Large intestine (tissue), 3 donors: Measurements from ENCODE around the gene ZNF836. TPM values are rescaled to one million over a fixed set of nuclear protein-coding genes. Genes with fewer than 3 reads are reported as not detected.
A peak's percentile ranks its signal among the peaks of the same experiment; 100 is the strongest.

Experiments
- DNase-seq, 2 donors: peaks; one replicate each; pipeline versions ENCODE4 v3.0.0 to v3.0.0-alpha.2; 2013
- H3K27ac ChIP-seq: one replicate; pipeline ENCODE4 v1.5.1; 2013; ENCODE audit warnings: low read length
- H3K27me3 ChIP-seq: 2 replicates; pipeline ENCODE4 v1.6.1; 2013; ENCODE audit warnings: low read length; ENCODE audit not compliant: control insufficient read depth, insufficient read depth
- H3K36me3 ChIP-seq: 2 replicates; pipeline ENCODE4 v1.6.1; 2013; ENCODE audit warnings: low read length; ENCODE audit not compliant: control insufficient read depth, insufficient read depth
- H3K4me1 ChIP-seq: one replicate; pipeline ENCODE4 v1.6.1; 2013; ENCODE audit warnings: low read length; ENCODE audit not compliant: control insufficient read depth, insufficient read depth
- H3K4me3 ChIP-seq: one replicate; pipeline ENCODE4 v1.5.1; 2013; ENCODE audit warnings: low read length
- H3K9me3 ChIP-seq: one replicate; pipeline ENCODE4 v1.6.1; 2013; ENCODE audit warnings: mild to moderate bottlenecking, low read depth, low read length, moderate library complexity; ENCODE audit not compliant: control insufficient read depth
- WGBS: methylation state at CpG from one replicate; pipeline ENCODE4 v1.1.5; 2013; ENCODE audit warnings: low lambda C conversion rate; ENCODE audit not compliant: insufficient coverage; 5-methylcytosine and 5-hydroxymethylcytosine counted together
- polyA plus RNA-seq: library from polyadenylated mRNA; unstranded; fragments of 120-200 nt; gene quantifications from one replicate; pipeline ENCODE4 v1.2.1, GENCODE V29; 2013

ZNF836 gene
- polyA plus RNA-seq, 1 donor = 11.6 TPM

DNA sequence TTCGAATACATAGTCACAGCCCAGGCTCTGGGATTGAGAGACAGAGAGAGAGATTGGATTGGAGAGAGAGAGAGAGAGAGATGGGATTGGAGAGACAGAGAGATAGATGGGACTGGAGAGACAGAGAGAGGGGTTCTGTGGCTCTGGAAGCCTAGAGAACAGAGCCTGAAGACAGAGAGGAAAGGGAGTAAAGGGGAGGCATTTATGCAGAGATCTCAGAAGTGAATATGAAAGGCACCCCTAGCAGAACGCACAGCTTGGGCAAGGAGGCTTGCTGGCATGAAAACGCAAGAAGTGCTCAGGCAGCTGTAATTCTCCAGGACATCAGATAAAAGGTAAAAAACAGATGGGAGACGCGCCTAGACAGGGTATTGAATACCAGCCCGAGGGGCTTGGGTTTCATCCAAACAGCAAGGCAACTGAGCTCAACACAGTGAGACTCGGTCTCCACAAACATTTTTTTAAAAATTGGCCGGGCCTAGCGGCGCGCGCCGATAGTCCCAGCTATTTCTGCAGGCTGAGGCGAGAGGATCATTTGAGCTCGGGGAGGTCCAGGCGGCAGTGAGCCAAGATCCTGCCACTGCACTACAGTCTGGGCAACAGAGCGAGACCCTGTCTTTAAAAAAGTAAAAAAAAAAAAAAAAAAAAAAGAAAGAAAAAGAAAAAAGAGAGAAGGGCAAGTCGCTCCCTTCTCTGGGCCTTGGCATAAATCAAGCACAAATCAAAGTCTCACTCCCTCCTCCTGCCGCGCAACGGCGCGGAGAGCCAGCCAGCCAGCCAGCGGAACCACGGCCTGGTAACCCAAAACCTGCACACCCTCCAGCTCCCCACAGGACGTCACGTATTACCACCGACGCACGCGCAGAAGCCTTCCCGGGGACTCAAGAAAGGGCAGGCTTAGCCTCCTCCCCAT is 17.7 kb upstream of the ZNF836 start:
- no peaks in the 10 kb centered on the region for H3K27me3 ChIP-seq
- H3K4me3 ChIP-seq = peak overlapping the region; percentile 60
- WGBS = 42% methylated on average over 1 of the region's 32 CpGs
- peaks cover 17% of the 10 kb centered on the region for H3K4me1 ChIP-seq
- H3K36me3 ChIP-seq = peaks cover 6% of the 10 kb centered on the region
- no peaks in the 10 kb centered on the region for H3K9me3 ChIP-seq
- peak overlapping the region; percentile 83 for H3K27ac ChIP-seq
- no peak for DNase-seq

DNA sequence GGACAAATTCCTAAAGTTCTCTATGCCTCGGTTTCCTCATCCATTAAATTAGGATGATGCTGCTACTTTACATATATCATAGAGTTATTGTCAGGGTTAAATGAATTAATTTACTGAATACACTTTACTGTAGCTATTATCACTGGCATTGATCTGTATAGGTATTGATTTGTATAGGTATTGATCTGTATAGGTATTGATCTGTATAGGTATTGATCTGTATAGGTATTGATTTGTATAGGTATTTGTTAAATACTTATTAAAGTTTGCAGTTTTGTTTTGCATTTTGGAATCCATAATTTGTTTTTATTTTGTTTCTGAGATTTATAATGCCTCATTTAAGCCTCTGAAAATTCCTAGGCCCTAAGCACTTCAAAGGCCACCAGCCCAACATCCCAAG is 16.0 kb upstream of the ZNF836 start:
- no peak overlapping the region for H3K4me3 ChIP-seq
- no peaks in the 10 kb centered on the region for H3K9me3 ChIP-seq
- H3K4me1 ChIP-seq = peaks cover 17% of the 10 kb centered on the region
- no peaks in the 10 kb centered on the region for H3K36me3 ChIP-seq
- H3K27ac ChIP-seq = no peak overlapping the region
- no peak for DNase-seq
- no CpG with 5 or more reads among the region's 1 CpG for WGBS
- no peaks in the 10 kb centered on the region for H3K27me3 ChIP-seq

DNA sequence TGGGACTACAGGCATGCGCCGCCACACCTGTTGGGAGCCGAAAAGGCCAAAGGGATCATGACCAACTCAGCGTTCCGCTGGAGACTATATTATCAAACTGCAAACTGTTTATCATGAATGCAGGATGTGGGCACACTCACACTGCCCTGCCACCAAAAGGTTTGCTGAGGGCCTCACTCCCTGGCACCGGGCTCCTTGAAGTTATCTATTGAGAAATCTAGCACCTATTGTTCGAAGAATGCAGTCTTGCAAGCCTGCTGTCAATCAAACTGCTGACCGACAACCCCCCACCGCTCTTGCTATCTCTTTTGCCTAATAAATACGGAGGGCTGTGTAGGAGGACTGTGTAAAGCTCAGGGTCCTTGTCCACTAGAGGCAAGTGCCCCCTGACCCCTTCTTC is 5.2 kb upstream of the ZNF836 start:
- Histone ChIP-seq H3K4me3 (no peak overlapping the region), H3K27me3 (no peaks in the 10 kb centered on the region), H3K36me3 (no peaks in the 10 kb centered on the region), H3K27ac (no peak overlapping the region), H3K4me1 (no peaks in the 10 kb centered on the region), H3K9me3 (no peaks in the 10 kb centered on the region)
- no peak for DNase-seq
- no CpG with 5 or more reads among the region's 10 CpGs for WGBS

DNA sequence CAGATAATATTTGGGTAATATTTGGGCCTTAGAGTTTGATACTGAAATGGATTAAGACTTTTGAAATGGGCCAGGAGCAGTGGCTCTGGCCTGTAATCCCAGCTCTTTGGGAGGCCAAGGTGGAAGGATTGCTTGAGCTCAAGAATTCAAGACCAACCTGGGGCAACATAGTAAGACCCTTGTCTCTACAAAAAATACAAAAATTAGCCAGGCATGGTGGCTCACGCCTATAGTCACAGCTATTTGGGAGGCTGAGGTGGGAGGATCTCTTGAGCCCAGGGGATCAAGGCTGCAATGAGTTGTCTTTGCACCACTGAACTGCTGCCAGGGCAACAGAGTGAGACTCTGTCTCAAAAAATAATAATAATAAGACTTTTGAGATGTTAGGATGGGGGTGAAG is 926 bp upstream of the ZNF836 start:
- H3K4me3 ChIP-seq = no peak overlapping the region

DNA sequence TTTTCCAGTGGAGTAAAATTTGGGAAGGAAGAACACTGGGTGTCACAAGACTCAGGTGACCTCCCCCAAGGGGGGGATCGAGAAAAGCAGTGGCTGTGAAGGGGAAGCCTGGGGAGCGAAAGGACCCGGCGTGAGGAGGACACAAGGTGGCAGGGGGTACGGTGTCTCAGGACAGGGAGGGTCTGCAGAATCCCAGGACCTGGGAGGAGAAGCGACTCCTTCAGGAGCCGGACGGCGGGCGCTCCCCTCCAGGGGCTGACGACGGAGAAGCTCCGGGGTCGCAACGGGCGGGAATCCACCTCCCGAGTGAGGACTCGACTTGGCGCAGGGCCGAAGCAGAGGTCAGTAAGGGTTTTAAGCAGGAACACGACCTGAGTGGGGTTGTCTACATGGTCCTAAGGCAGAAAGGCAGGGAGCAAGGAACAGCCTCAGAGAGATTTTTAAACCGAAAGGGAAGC is 529 bp downstream of the ZNF836 start:
- no peak for DNase-seq
- Histone ChIP-seq H3K4me1 (no peaks in the 10 kb centered on the region), H3K27ac (peak overlapping the region; percentile 71), H3K9me3 (no peaks in the 10 kb centered on the region), H3K4me3 (peak overlapping the region; percentile 77), H3K36me3 (peaks cover 18% of the 10 kb centered on the region), H3K27me3 (no peaks in the 10 kb centered on the region)
- WGBS = 0% methylated on average over 1 of the region's 22 CpGs

More for the DNA sequence above, 926 bp upstream of the ZNF836 start:
- Histone ChIP-seq H3K9me3 (no peaks in the 10 kb centered on the region), H3K36me3 (peaks cover 12% of the 10 kb centered on the region), H3K27ac (no peak overlapping the region), H3K4me1 (no peaks in the 10 kb centered on the region), H3K27me3 (no peaks in the 10 kb centered on the region)
- no peak for DNase-seq
- no CpG with 5 or more reads among the region's 1 CpG for WGBS

DNA sequence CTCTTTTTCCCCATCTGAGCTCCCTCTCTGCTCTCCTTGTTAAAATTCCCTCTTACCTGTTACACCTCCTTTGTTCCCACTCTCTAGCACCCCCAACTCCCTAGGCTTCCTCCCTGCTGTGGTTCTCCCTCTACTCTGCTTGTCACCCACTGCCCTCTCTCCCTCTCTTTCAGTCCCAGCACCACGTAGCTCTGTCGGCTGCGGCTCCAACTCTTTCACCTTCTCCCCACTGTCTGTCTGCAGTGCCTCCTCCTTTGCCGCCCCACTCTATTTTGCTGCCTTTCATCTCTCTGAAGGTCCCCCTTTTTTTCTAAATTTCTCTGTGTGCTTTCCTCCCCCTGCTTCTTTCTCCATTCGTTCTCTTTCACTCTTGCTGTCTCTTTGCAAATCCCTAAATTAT is 1.1 kb downstream of the ZNF836 start:
- H3K4me3 ChIP-seq = peak overlapping the region; percentile 77
- peaks cover 22% of the 10 kb centered on the region for H3K36me3 ChIP-seq
- H3K27ac ChIP-seq = peak overlapping the region; percentile 71
- DNase-seq = no peak
- WGBS = 7% methylated on average over 3 of the region's 5 CpGs
- no peaks in the 10 kb centered on the region for H3K4me1 ChIP-seq
- H3K9me3 ChIP-seq = no peaks in the 10 kb centered on the region
- H3K27me3 ChIP-seq = no peaks in the 10 kb centered on the region

DNA sequence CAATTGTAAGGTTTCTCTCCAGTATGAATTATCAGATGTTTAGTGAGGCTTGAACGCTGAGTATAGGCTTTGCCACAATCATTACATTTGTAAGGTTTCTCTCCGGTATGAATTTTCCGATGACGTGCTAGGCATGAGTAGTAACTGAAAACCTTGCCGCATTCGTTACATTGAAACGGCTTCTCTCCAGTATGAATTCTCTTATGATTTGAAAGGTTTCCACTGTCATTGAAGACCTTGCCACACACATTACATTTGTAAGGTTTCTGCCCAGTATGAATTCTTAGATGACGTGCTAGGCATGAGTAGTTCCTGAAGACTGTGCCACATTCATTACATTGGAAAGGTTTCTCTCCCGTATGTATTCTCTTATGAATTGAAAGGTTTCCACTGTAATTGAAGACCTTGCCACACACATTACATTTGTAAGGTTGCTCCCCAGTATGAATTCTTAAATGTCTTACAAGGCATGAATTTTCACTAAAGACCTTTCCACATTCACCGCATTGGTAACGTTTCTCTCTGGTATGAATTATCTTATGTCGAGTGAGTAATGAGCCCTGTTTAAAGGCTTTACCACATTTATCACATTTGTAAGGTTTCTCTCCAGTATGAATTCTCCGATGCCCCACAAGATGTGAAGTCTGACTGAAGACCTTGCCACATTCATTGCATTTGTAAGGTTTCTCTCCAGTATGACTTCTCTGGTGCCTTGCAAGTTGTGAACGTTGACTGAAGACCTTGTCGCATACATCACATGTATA is 15.6 kb downstream of the ZNF836 start:
- H3K4me1 ChIP-seq = no peaks in the 10 kb centered on the region
- peaks cover 41% of the 10 kb centered on the region for H3K9me3 ChIP-seq
- 90% methylated on average over 3 of the region's 15 CpGs for WGBS
- no peaks in the 10 kb centered on the region for H3K27me3 ChIP-seq
- no peak for DNase-seq
- H3K4me3 ChIP-seq = no peak overlapping the region
- H3K36me3 ChIP-seq = peaks cover 29% of the 10 kb centered on the region
- H3K27ac ChIP-seq = no peak overlapping the region

DNA sequence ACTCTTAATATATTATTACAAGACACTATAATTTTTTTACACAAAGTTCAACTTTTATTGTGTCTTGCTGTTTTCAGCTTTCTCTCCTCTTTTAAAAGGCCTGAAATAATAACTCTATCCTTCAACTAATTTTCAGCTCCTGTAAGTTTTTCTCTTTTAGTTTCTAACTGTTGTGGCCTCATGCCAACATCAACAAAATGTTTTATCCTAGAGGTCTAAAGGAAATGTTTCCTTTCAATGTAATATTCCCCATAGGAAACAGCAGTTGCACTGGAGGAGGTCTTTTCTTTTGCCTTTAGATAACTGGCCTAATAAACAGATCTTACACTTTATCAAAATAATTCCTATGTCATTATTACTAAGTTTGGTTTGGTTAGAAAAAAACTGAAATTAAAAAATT is 23.2 kb downstream of the ZNF836 start:
- Histone ChIP-seq H3K27me3 (no peaks in the 10 kb centered on the region), H3K9me3 (peaks cover 12% of the 10 kb centered on the region), H3K4me3 (no peak overlapping the region), H3K4me1 (no peaks in the 10 kb centered on the region), H3K36me3 (no peaks in the 10 kb centered on the region), H3K27ac (no peak overlapping the region)
- DNase-seq = no peak

DNA sequence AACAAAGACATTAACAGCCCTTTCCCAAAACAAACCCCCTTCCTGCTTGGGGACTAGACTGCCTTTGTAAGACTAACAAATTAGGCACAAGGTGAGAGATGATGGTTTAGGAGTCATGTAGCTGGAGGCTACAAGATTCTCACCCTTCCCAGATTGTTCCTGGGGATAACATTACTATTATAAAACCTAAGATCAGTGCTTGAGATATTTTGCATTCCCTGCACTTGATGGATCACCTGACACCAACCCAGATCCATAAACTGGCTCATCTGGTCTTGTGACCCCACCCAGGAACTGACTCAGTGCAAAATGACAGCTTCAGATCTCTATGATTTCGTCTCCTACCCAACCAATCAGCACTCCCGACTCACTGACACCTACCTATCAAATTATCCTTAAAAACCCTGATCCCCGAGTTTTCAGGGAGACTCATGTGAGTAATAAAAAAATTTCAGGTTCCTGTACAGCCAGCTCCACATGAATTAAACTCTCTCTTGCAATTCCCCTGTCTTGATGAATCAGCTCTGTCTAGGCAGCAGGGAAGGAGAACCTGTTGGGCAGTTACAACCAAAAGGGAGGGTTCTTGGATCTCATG is 29.3 kb downstream of the ZNF836 start:
- Histone ChIP-seq H3K27me3 (no peaks in the 10 kb centered on the region), H3K4me3 (no peak overlapping the region), H3K36me3 (no peaks in the 10 kb centered on the region), H3K4me1 (peaks cover 6% of the 10 kb centered on the region), H3K9me3 (no peaks in the 10 kb centered on the region), H3K27ac (no peak overlapping the region)
- WGBS = no CpG with 5 or more reads among the region's 3 CpGs
- no peak for DNase-seq

DNA sequence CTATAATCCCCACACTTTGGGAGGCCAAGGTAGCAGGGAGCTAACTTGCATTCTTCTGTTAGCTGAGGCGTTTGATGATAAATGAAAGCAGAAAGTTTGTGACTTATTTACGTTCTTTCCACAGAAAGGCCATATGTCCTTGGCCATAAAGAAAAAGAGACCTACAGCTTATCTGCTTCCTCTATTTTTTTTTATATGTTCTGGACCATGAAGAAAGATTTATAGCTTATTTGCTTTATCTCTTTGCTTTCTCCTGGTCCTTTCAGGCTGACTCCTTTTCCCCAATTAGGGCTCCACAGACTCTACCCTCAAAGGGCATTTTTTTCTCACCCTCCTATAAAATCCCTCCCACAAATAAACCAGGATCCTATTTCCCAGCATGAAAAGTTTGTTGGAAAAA is 30.2 kb downstream of the ZNF836 start:
- no peak for DNase-seq
- Histone ChIP-seq H3K27ac (no peak overlapping the region), H3K27me3 (no peaks in the 10 kb centered on the region), H3K4me1 (peaks cover 6% of the 10 kb centered on the region), H3K4me3 (no peak overlapping the region), H3K9me3 (peaks cover 5% of the 10 kb centered on the region), H3K36me3 (no peaks in the 10 kb centered on the region)
- 50% methylated on average over 2 of the region's 2 CpGs for WGBS
